Activated gamma-delta T cell (primary cell): ENCODE results near the gene MICALL1.
"Not testable (repeated sequence)": the region's sequence is repeated elsewhere in the genome, so short reads cannot be mapped to it uniquely, and the experiment has no call there.

Experiments
- DNase-seq: peaks from one replicate; lab custom pipeline; 2025; lab: John Stamatoyannopoulos, UW

Gene MICALL1

DNA sequence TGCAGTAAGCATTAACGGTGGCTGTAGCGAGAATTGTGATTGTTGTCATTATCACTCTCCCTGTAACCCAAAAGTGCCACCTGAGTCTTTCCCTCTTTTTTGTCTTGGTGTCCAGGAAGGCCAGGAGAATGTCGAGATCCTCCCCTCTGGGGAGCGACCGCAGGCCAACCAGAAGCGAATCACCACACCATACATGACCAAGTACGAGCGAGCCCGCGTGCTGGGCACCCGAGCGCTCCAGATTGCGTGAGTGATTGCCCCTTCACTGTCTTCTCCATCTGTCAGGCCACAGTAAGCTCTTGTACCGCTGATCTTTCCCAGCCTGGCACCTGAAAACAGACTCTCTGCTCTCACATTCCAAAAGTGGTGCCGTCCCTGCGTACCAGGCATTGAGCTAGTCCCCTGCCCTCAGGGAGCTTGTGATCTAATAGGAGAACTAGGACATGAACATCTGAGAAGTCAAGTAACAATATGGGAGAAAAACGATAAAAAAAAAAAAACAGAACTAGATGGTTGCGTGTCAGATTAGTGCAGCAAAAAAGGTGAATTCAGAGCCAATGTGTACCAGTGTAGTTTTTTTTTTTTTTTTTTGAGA is 53.2 kb downstream of the MICALL1 start:
- DNase-seq: no peak

DNA sequence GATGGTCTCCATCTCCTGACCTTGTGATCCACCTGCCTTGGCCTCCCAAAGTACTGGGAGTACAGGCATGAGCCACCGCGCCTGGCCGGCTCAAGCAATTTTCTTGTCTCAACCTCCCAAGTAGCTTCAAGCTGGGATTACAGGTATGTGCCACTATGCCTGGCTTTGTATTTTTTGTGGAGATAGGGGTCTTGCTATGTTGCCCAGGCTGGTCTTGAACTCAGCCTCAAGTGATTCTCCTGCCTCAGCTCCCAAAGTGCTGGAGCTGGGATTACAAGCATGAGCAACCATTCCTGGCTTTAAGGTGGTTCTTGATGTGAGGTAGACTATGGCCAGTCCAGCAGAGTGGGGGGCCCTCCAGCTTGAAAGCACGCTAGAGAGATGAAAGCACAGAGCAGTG is 55.0 kb downstream of the MICALL1 start:
- no peak for DNase-seq

DNA sequence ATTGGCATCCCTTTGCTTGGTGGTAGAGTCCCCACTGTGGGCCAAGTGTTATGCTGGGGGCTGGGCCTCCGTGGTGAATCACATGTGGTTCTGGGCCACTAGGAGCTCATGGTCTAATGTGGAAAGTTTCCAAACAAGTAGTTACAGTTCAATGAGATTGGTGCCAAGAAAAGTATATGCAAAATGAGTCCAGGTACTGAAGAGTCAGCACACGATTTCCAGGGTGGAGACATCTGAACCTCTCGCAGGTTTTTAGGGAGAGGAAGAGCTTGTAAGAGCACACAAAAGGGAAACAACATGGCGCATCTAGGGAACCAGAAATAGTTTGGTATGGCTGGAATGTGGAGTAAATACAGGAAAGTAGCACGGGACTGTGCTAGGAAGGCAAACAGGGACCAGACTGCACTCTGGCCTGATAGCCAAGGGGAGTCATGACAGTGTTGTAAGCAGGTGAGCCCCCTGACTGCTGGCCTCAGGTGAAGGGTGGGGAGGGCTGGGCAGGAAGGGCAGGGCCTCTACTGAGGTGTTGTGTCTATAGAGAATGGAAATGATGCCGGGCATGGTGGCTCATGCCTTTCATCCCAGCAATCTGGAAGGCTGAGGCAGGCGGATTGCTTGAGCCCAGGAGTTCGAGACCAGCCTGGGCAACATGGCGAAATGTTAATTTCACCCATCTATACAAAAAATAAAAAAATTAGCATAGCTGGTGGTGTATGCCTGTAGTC is 60.0 kb downstream of the MICALL1 start:
- no peak for DNase-seq

DNA sequence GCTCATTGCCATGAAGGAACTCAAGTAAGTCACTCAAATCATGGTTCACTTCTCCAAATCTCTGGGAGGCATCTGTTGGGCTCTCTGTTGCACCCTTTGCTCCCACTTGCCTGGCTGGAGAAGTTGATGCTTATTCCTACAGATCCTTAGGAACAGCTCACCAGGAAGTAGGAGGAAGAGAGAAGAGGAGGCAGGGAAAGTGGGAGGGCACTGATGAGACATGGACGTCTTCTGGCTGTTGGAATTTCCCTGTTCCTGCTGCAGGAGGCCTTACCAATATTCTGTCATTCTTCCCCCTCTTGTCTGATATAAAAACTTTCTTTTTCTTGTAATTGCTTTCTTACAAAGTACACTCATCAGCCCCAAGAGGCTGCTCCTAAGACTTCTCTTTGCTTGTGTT is 61.0 kb downstream of the MICALL1 start:
- DNase-seq: no peak

DNA sequence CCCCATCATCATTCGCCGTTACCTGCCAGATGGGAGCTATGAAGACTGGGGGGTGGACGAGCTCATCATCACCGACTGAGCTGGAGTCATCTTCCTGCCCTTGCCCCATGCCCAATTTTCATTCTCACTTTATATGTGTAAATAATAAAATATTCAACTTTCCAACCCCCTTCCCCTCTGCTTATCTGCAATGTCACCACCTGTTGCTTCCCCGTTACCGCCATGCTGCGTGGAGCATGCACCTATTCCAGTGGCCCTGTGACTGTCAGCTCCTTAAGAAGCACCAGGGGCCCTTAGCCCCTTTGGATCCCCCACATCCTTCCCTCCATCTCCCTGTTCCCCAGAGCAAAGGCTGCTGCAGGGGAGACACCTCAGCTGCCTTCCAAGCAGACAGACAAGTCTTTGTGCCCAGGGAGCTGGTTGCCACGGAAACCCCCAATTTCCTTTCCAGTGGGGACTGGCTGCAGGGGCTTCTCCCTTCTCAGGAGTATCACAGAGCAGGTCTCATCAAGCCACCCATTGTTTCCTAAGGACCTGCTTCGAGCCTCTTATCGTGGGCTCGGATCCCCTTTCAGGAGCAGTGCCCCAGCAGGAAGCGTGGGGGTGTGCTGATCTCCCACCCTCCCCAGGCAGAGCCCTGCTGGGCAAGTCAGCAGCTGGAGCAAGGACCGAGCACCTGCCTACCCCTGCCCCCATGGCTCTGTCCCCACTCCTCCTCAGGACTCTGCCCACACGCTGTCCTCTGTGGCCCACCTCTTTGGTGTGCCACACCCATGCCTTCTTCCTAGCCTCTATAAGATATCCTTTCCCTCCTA is 61.7 kb downstream of the MICALL1 start:
- DNase-seq: no peak

DNA sequence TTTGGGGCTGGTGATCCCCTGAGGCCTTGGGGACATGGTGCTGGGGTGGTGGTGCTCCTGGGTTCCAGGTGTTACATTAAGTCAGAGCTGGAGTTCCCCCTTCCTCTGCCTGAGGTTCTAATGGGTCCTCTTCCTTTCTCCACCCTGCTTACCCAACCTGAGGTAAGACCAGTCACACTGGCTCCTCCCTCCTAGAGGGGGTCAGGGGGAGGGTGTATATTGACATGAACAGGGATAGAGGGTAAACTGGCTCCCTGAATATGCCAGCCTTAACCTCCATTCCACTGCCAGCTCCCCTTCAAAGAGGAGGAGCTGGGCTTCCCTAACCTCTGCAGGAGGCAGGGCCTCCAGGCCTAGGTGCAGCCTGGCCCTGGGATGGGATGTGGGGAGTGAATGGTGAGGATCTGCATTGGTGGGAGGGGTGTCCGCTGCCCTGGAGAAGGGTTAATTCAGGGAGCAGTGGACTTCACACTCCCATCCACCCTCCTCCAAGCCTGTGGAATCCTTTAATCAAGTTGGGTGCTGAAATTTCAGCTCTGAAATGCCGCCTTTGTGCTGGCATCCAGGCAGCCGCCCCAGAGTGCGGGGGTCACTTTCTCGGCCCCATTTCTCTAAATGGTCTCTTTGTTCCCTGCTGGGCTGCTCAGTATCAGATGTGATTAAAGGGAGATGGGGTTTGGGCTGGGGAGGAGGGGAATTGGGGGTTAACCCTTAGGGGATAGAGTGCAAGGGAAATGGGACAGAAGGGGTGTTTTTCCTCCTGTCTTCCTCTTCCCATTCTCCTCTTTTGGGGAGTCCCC is 62.6 kb downstream of the MICALL1 start:
- DNase-seq: no peak

DNA sequence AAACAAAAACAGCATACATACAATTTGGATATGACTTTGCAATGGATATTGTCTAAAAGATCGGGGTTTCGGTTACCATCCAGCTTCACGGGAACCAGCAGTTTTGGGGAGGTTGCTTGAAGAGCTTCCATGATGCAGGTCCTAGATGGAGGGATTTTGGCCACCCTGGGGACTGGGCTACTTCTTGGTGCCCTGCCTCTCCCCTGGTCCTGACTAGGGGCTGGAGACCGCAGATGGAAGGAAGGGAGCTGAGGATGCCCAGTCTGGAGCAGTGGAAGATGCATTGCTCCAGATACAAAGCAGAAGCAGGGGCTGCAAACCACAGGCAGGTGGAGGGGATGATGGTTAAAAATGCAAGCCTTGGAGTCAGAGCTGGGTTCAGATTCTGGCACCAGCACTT is 64.8 kb downstream of the MICALL1 start:
- no peak for DNase-seq

DNA sequence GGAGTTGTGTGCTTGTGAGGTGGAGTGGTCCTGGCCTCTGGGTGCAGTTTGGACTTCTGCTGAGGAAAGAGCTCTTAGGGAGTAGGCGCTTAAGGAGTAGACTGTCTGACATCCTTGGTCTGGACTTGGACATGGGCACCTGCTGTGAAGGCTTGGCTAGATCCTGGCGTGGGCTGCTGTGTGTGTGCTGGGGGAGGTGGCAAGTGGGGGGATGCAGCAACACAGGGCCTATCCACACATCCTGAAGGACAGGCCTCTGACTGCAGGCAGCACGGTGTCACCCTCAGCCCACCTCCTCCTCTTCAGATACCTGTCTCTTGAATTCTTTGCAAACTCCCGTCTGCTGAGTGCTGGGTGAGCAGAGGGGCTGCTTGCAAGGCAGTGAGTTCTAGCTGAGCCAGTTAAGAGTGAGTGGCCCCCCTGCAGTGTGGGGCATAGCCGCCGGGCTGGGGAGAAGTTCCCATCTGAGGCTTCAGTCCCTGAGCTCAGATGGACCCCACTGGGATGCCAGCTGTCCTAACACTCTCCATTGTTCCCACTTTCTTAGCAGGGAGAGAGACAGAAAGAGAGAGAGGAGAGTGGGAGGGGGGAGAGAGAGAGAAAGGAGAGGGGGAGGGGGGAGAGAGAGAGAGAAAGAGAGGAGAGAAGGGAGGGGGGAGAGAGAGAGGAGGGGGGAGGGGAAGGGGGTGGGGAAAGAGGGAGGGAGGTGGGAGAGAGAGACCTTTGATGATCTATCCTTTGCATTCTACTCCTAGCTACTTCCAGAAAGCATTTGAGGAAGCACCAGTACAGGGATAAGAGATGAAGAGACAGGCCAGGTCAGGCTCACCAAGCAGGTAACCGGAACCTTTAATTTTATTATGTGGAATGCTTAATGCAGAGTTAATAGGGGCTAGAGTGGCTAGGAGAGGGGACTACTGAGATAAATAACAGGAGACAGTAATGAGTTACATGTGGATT is 65.7 kb downstream of the MICALL1 start:
- no peak for DNase-seq

DNA sequence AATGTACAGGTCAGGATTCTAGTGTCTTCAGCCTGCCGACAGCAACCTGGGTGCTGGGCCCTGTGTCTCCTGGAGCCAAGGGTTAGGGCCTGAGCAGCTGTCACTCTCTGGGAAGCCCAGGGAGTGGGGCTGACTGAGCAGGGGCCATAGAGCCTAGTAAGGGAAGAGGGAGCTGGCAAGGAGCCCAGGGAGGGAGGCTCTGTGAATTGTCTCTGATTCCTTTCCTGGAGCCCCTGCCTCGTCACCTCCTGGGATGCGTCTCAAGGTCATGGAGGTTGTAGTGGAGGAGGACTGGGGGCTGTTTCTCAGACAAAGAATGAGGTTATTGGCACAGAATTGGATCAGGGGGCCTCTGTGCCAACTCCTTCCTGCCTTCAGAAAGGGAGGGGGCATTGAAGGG is 66.4 kb downstream of the MICALL1 start:
- DNase-seq: no peak

DNA sequence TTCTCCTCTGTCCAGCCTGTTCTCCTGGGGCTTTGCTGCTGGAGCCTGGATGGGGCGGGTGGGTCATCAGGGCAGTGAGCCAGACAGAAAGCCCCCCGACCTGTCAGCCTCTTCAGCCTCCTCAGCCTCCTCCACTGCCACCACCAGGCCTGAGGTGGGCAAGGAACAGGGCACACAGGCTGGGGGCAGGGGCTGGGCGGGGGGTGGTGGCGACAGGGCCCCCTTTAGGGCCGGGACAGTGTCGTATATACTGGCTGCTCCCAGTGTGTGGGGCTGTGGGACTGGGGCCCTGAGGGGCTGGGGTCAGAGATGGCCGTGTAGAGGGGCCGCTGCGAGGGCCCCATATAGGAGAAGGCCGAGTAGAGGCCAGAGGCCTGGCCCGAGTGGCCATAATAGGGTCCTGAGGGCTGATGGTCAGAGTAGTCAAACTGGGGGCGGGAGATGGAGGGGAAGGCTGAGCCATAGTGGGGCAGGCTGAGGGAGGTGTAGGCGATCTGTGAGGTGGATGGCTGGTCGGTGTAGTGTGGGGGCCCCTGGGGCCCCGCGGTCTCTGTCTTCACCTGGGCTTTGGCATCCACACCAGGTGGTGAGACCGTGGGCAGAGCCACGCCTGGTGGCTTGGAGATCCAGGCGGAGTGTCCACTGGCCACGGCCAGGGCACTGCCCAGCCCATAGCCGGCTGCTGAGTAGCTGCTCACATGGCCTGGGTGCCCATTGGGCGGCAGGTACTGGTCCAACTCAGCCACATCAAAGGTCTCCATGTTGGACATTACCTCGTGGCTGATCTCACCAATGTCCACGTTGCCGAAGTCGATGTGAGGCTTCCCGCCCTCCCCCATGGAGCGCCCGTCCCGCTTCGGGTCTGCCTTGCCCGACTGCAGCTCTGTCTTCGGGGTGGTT is 67.4 kb downstream of the MICALL1 start:
- DNase-seq: no peak

DNA sequence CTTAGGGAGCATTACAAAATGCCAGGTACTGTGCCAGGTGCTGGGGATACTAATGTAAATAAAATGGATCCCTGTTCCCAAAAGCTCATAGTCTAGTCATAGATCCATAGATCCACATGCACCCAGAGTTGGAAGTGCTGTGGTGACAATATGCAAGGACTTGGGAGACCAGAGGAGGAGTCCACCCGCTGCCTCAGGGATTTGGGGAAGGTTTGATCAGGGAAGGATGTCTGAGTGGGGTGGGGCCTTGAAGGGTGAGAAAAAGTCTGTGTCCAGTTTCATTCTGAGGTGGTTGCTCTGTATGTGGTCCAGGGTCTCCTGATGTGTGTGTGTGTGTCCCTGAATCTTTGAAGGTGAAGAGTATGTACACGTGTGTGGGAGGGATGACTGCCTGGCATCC is 69.1 kb downstream of the MICALL1 start:
- no peak for DNase-seq

DNA sequence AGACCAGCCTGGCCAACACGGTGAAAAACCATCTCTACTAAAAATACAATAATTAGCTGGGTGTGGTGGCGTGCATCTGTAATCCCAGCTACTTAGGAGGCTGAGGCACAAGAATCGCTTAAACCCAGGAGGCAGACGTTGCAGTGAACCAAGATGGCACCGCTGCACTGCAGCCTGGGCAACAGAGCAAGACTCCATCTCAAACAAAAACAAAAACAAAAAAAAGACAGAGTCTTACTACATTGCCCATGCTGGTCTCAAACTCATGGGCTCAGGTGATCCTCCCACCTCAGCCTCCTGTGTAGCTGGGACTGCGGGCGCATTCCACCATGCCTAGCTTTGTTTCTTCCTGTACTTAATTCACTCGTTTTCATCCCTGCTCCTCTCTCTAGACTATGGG is 69.9 kb downstream of the MICALL1 start:
- DNase-seq: not testable (repeated sequence)

DNA sequence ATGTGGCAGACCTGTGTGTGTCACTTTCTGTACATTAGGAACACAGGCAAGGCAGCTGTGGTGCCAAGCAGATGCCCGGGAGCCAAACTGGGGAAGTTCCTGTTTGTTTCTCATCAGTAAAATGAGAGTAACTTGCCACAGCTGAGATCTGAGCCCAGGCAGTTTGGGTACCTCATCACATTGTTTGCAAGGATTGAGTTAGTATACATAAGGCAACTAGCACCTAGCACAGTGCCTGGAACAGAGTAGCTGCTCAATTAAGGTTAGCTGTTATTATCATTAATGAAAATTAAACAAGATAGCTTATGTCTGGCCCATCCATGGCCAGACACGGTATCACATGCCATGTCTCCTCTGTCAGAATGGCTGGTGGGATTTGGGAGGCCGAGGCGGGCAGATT is 70.5 kb downstream of the MICALL1 start:
- no peak for DNase-seq

DNA sequence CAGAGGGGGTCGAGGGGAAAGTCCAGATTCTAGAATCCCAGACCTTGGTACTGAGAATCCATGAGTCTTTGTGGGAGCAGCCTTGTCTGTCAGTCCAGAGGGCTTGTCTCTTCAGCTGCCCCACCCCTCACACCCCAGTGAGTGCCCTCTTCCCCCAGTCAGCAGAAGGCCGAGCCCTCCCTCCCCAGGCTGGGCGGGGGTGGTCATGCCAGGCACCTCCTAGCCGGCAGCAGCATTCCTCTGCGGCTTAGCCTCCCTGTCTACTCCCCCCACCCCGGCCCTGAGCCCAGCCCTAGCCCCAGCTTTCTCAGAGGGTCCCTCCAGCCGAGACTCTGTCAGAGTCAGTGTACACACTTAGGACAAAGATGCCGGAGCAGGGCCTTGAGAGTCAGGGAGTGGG is 73.7 kb downstream of the MICALL1 start:
- DNase-seq: no peak

DNA sequence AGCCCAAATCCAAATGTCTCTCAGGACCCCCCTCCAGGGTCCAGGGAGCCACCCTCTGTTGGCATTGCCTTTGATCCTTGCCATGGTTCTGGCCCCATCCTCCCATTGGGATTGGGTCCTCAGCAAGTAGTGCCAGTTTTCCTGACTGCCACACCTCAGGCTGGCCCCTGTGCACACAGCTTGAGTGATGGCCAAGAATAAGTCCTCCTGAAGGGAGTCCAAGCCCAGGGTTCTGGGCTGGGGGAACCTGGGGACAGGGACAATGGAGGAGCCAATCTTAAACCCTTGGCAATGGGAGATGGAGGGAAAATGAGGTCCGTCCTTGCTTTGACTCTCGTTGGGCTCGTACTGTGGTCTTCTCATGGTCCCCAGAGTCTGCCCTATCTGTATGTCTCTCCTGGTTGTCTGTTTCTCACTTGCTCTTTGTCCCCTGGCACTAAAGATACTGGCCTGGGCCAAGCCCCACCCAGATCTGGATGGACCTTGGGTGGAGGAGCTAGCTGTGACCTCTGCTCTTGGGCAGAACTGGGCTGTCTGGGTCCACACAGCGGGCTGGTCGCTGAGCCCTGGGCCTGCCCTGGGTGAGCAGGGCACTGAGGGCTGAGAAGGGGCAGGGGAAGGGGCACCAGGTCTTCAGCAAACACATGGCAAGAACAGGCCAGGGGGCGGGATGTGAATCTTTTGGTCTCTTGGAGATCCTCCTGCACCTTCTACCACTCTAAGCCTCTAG is 75.3 kb downstream of the MICALL1 start:
- DNase-seq: no peak

DNA sequence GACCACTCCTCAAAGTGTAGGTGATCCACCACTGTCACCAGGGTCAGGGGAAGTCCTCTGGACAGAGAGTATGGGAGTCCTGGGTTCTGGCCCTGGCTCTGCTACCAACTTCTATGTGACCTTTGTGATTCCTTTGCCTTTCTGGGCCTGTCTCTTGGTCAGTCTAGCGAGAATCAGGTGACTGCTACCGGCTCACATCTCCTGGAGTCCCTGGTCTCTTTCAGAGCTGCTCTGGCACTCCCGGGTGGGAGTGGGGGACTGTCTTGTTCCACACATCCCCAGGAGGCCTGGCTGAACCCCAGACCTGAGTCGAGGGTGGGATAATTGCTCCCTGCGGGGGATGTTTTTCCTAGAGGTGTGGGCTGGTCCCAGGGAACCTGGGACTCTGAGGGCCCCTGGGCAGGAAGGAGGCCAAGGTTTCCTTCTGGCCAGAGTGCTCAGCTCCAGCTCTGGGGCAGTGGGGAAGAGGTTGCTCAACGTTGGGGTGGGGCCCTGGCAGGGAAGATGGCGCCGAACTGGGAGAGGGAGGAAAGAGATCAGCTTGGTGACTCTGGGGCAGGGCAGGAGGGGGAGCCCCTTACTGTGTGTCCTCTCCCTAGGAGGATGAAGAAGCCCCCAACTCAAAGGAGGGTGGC is 76.2 kb downstream of the MICALL1 start:
- no peak for DNase-seq

DNA sequence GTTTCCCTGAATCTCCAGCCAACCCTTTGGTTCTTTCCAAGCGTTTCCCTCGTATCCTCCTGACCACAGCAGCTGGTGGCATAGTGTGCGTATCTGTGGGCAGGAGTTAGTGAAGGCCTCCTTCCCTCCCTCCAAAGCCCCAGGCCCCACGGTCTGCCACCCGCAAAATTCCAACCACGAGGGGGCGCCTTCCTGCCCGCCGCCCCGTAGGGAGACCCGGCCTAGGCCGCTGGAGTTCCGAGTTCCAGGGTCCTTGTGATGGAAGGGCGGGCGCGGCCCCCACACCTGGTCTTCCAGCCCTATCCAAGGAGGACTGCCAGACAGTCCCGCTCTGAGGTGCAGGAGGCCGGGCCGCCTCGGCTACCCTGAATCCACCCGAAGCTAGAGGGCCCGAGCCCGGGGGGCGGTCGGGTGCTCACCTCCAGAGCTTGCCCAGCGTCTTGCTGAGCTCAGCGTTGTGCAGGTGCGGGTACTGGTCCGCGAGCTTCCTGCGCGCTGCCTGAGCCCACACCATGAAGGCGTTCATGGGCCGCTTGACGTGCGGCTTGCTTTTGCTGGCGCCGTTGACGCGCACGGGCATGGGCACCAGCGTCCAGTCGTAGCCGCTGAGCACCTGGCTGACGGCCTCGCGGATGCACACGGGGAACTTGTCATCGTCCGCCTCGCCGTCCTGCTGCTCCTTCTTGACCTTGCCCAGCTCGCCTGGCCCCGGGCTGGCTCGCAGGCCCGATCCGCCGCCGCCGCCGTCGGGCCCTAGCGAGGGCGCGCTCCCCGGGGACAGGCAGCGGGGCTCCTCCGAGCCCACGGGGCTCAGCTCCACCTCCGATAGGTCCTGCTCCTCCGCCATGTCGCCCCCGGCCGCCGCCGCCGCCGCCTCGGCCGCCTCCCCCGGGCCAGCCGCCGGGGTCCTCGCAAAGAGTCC is 77.1 kb downstream of the MICALL1 start:
- DNase-seq: no peak
